ENCODE results near the gene ZNF414. TPM values are rescaled to one million over a fixed set of nuclear protein-coding genes. Genes with fewer than 3 reads are reported as not detected.
A peak's percentile ranks its signal among the peaks of the same experiment; 100 is the strongest.

Gene ZNF414
- total and polyA plus RNA-seq, 2 experiments from 2014 or later, result 27.4 to 45.0 TPM

DNA sequence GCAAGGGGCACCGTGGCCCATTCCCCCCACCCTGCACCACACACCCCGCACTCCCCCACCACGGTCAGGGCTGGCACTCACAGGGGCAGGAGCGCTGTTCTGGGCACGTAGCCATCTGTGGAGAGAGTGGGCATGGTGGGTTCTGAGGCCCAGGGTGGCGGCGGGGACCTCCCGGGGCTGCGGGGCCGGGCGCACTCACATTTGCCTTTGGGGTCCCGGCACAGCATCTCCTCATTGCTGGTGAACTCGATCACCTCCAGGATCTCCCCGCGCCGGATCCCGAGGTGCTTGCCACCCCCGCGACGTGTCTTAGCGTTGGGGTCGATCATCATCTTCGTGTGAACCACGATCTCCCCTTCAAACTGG lies 23.6 kb downstream of the ZNF414 start:
- H3K27me3 ChIP-seq (ENCODE audit: insufficient read depth), result no peaks in the 10 kb centered on the region
- H3K36me3 Mint-ChIP-seq (ENCODE audit: low read depth), result peaks cover 47% of the 10 kb centered on the region
- DNase-seq (ENCODE audit: low spot score) (peak; percentile 36), ATAC-seq (no peak; the same call in none of the 3 replicates)
- H3K27ac Mint-ChIP-seq, result peak overlapping the region; percentile 77; the same call in 1 of the 2 replicates
- H4K20me1 ChIP-seq (replicated peaks; ENCODE audit: insufficient read depth), result peaks cover 12% of the 10 kb centered on the region; the same call in 1 of the 2 replicates
- H3K4me2 ChIP-seq, result no peak overlapping the region
- peaks cover 45% of the 10 kb centered on the region for H3F3A ChIP-seq (replicated peaks; ENCODE audit: low read depth)
- no peaks in the 10 kb centered on the region for H3K9me2 ChIP-seq (ENCODE audit: insufficient read depth)
- peaks cover 23% of the 10 kb centered on the region for H3K27me3 Mint-ChIP-seq (ENCODE audit: insufficient read depth, low read depth, poor library complexity)
- peaks cover under 1% of the 10 kb centered on the region; the same call in 1 of the 2 replicates for H3K79me2 ChIP-seq (replicated peaks; ENCODE audit: insufficient read depth)
- H3K9me3 Mint-ChIP-seq, result no peaks in the 10 kb centered on the region; the same call in 2 of the 3 replicates
- H3K36me3 ChIP-seq (ENCODE audit: insufficient read depth), result peaks cover 15% of the 10 kb centered on the region
- TF ChIP-seq POLR2AphosphoS5 (IDR thresholded peaks at IDR 0.05; ENCODE audit: low read depth) (peak; percentile 7; the same call in 1 of the 2 replicates), JUNB (IDR thresholded peaks at IDR 0.05; ENCODE audit: unreplicated experiment) (no peak), NANOG (IDR thresholded peaks at IDR 0.05; ENCODE audit: borderline replicate concordance) (no peak)
- TF ChIP-seq, protein P1, sequence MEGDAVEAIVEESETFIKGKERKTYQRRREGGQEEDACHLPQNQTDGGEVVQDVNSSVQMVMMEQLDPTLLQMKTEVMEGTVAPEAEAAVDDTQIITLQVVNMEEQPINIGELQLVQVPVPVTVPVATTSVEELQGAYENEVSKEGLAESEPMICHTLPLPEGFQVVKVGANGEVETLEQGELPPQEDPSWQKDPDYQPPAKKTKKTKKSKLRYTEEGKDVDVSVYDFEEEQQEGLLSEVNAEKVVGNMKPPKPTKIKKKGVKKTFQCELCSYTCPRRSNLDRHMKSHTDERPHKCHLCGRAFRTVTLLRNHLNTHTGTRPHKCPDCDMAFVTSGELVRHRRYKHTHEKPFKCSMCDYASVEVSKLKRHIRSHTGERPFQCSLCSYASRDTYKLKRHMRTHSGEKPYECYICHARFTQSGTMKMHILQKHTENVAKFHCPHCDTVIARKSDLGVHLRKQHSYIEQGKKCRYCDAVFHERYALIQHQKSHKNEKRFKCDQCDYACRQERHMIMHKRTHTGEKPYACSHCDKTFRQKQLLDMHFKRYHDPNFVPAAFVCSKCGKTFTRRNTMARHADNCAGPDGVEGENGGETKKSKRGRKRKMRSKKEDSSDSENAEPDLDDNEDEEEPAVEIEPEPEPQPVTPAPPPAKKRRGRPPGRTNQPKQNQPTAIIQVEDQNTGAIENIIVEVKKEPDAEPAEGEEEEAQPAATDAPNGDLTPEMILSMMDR (conservative IDR thresholded peaks at IDR 0.05; ENCODE audit: low read depth in 2 of 2), result no peak
- peaks cover 22% of the 10 kb centered on the region for H3K4me1 Mint-ChIP-seq
- H3K27ac ChIP-seq (ENCODE audit: low read depth), result peak overlapping the region; percentile 88
- no peaks in the 10 kb centered on the region for H3K4me1 ChIP-seq (ENCODE audit: insufficient read depth)
- H3K4me3 ChIP-seq, result no peak overlapping the region
- no peak overlapping the region for H3K4me3 Mint-ChIP-seq
- no peak overlapping the region for H2AFZ ChIP-seq

DNA sequence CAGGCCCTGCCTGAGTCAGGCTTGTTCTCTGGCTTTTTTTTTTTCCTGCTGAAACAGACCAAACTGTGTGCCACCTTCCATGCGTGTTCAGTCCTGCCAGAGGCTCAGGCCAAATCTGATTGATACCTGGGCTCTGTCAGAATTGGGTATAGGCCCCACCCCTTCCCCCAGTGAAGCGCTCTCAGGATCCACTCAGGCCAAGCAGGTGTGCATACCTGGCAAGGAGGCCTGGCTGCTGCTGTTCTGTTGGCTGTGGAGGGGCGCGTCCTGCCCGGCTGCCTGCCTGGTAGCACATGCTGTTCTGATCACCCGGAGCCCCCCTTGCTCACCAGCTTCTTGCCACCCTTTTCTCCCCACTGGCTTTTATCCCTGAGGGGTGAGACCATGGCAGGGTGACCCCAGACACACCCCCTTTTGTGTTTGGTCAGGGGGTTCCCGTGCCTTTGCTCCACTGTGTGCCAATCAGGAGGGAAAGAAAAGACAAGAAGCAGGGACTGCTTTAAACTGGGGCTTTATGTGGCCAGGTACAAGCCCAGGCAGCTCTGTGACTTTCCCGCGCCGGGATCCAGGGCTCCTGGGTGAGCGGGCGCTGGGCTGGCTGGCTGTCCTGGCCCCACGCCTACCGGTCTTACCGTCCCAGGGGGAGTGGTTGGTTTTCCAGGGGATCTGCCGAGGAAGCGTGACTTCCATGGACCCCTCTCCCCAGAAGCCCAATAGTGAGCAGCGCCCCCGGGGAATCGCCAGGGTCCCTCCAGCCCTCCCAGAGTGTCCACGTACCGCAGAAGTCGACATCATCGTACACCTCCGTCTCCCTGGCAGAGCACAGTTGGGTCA lies 24.2 kb downstream of the ZNF414 start:
- Mint-ChIP-seq H3K4me1 (peaks cover 22% of the 10 kb centered on the region), H3K27ac (peak overlapping the region; percentile 77), H3K27me3 (ENCODE audit: insufficient read depth, low read depth, poor library complexity) (peaks cover 29% of the 10 kb centered on the region), H3K4me3 (no peak overlapping the region), H3K9me3 (no peaks in the 10 kb centered on the region; the same call in 2 of the 3 replicates), H3K36me3 (ENCODE audit: low read depth) (peaks cover 53% of the 10 kb centered on the region)
- Histone ChIP-seq H3K79me2 (replicated peaks; ENCODE audit: insufficient read depth) (peaks cover 7% of the 10 kb centered on the region), H3K4me3 (no peak overlapping the region), H4K20me1 (replicated peaks; ENCODE audit: insufficient read depth) (peaks cover 12% of the 10 kb centered on the region; the same call in 1 of the 2 replicates), H3K9me2 (ENCODE audit: insufficient read depth) (no peaks in the 10 kb centered on the region), H3K4me1 (ENCODE audit: insufficient read depth) (no peaks in the 10 kb centered on the region), H3K36me3 (ENCODE audit: insufficient read depth) (peaks cover 21% of the 10 kb centered on the region), H3K4me2 (no peak overlapping the region), H2AFZ (no peak overlapping the region), H3F3A (replicated peaks; ENCODE audit: low read depth) (peaks cover 51% of the 10 kb centered on the region), H3K27me3 (ENCODE audit: insufficient read depth) (no peaks in the 10 kb centered on the region), H3K27ac (ENCODE audit: low read depth) (peak overlapping the region; percentile 88)
- peak; percentile 37 for ATAC-seq
- peak; percentile 58 for DNase-seq (ENCODE audit: low spot score)
- TF ChIP-seq ZNF114 (CRISPR knock-in tag; IDR thresholded peaks at IDR 0.05) (no peak), ZNF331 (CRISPR knock-in tag; IDR thresholded peaks at IDR 0.05; ENCODE audit: low read depth) (no peak), STAT1 (IDR thresholded peaks at IDR 0.05; ENCODE audit: unreplicated experiment) (no peak), JUNB (IDR thresholded peaks at IDR 0.05; ENCODE audit: unreplicated experiment) (no peak), POLR2AphosphoS5 (IDR thresholded peaks at IDR 0.05; ENCODE audit: low read depth) (no peak; the same call in 1 of the 2 replicates), EZH2 (IDR thresholded peaks at IDR 0.05; ENCODE audit: low read depth, unreplicated experiment) (no peak), NANOG (IDR thresholded peaks at IDR 0.05; ENCODE audit: borderline replicate concordance) (no peak), EZH2phosphoT487 (IDR thresholded peaks at IDR 0.05; ENCODE audit: unreplicated experiment) (no peak)
- TF ChIP-seq, protein P2, sequence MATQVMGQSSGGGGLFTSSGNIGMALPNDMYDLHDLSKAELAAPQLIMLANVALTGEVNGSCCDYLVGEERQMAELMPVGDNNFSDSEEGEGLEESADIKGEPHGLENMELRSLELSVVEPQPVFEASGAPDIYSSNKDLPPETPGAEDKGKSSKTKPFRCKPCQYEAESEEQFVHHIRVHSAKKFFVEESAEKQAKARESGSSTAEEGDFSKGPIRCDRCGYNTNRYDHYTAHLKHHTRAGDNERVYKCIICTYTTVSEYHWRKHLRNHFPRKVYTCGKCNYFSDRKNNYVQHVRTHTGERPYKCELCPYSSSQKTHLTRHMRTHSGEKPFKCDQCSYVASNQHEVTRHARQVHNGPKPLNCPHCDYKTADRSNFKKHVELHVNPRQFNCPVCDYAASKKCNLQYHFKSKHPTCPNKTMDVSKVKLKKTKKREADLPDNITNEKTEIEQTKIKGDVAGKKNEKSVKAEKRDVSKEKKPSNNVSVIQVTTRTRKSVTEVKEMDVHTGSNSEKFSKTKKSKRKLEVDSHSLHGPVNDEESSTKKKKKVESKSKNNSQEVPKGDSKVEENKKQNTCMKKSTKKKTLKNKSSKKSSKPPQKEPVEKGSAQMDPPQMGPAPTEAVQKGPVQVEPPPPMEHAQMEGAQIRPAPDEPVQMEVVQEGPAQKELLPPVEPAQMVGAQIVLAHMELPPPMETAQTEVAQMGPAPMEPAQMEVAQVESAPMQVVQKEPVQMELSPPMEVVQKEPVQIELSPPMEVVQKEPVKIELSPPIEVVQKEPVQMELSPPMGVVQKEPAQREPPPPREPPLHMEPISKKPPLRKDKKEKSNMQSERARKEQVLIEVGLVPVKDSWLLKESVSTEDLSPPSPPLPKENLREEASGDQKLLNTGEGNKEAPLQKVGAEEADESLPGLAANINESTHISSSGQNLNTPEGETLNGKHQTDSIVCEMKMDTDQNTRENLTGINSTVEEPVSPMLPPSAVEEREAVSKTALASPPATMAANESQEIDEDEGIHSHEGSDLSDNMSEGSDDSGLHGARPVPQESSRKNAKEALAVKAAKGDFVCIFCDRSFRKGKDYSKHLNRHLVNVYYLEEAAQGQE (IDR thresholded peaks at IDR 0.05; ENCODE audit: unreplicated experiment), result no peak
- TF ChIP-seq, protein P1 (conservative IDR thresholded peaks at IDR 0.05; ENCODE audit: low read depth in 2 of 2), result no peak
- TF ChIP-seq, protein P3, sequence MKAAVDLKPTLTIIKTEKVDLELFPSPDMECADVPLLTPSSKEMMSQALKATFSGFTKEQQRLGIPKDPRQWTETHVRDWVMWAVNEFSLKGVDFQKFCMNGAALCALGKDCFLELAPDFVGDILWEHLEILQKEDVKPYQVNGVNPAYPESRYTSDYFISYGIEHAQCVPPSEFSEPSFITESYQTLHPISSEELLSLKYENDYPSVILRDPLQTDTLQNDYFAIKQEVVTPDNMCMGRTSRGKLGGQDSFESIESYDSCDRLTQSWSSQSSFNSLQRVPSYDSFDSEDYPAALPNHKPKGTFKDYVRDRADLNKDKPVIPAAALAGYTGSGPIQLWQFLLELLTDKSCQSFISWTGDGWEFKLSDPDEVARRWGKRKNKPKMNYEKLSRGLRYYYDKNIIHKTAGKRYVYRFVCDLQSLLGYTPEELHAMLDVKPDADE (IDR thresholded peaks at IDR 0.05), result no peak
